T47D (cell line): ENCODE measurements around the gene GRM7.

Experiments
- DNase-seq, 2 experiments: peaks; one replicate each; pipeline versions ENCODE4 v3.0.0 to v3.0.0-alpha.2; 2011 to 2012; ENCODE audit warnings: low read depth in 1 of 2, low spot score in 1 of 2
- JUND ChIP-seq: IDR thresholded peaks from 2 replicates; pipeline ENCODE4 v1.6.1; 2012; ENCODE audit warnings: low read depth
- in situ Hi-C: cut with HindIII; loops from 2 replicates; pipeline ENCODE4 v1.10.0; 2016; ENCODE audit warnings: low sequenced_read_pairs, low pct_unique_long_range_greater_than_20kb

GRM7 gene

GRCh38 chr3:7275396-7275795 lies 414.5 kb downstream of the GRM7 start:
- in situ Hi-C loops = no loop called here
- TF ChIP-seq JUND = no peak
- DNase-seq = no peak

DNA sequence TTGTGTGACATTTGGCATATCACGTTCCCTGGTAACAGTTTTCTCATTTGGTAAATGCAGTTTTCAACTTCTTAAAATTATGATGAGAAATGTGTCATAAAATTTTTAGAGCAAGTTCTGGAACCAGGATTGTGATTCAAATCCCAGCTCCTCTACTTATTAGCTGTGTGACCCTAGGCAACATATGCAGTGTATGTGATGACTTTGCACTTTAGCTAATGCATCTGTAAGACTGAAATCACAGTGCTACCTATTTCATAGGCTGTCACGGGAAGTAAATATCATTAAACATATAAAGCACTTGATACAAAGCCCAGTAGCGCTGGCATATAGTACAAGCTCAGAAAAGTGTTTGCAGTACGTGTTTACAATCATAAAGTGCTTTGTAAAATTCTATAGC lies 419.4 kb downstream of the GRM7 start:
- no peak for DNase-seq
- in situ Hi-C loops = no loop called here
- TF ChIP-seq JUND = no peak

GRCh38 chr3:7282988-7283387 lies 422.1 kb downstream of the GRM7 start:
- in situ Hi-C loops = no loop called here
- no peak for TF ChIP-seq JUND

DNA sequence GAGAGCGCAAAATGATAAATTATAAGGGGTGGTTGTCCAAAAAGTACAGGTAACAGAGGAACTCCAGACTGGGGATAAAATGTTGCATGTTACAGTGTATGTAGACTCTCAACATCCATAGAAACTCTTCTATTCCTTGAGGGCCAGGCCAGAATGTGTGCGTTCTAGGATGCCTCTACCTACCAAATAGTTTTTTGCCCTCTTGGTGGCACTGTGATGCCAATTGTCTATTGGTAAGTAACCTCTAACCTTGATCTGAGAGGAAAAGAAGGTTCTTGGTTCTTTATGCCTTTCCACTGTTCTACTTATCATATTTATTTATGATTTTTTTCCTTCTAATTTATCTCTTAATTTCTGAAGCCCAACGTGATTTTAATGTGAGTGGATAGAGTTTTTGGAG lies 424.6 kb downstream of the GRM7 start:
- DNase-seq = no peak
- in situ Hi-C loops = no loop called here
- TF ChIP-seq JUND = no peak

More at GRCh38 chr3:7282988-7283387, 422.1 kb downstream of the GRM7 start:
- DNase-seq = no peak

GRCh38 chr3:7288133-7288532 lies 427.2 kb downstream of the GRM7 start:
- no peak for DNase-seq
- TF ChIP-seq JUND = no peak
- in situ Hi-C loops = no loop called here

DNA sequence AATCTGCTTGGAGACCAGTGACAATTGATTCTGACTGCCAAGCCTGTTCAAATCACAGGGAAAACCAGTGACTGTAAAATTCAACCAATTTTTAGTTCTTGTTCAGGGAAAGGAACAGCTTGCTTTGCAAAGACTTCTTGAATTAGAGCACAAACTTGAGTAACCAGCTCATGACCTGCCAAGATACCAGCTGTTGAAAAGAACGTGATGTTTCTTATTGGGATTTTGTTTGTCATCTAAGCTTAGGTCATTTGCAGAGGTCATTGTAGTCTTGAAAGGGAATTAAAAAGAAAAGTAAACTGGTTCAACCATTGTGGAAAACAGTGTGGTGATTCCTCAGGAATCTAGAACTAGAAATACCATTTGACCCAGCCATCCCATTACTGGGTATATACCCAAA lies 428.2 kb downstream of the GRM7 start:
- in situ Hi-C loops = no loop called here
- no peak for DNase-seq
- TF ChIP-seq JUND = no peak

GRCh38 chr3:7290077-7290825 lies 429.3 kb downstream of the GRM7 start:
- no peak for TF ChIP-seq JUND
- DNase-seq = no peak
- in situ Hi-C loops = no loop called here

DNA sequence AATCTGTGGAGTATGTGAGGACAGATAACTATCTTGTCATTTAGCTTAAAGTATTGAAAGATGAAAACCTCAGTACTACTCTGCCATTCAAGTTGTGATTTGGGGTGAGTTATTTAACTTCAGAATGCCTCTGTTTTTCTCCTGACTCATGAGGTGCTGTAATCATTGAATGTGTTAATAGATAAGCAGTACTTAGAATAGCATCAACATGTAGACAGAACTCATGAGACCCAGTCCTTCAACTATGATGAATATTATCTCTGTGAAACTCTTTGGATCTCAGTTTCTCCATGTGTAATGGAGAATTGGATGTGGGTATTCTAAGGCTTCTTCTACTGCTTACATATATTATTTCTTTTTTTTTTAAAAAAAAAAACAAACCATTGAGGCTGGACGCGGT lies 431.4 kb downstream of the GRM7 start:
- DNase-seq = no peak
- no peak for TF ChIP-seq JUND
- in situ Hi-C loops = no loop called here

DNA sequence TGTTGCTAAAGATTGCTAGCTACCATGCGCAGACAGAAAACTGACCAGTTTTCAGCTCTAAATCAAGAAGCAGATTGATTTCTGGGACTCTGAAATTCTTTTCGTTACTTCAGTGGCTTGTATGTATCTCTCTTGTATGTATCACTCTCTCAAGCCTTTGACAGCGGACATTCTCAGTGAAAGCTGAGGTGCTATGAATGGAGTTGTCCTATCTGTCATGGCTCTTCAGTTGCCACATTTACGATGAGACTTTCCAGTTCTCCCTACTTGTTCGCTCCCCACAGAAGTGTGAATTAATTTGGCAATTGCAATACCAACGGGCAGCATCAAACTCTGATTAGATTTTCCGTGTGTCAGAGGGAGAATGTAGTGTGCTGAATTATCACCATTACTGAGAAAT lies 432.4 kb downstream of the GRM7 start:
- no peak for TF ChIP-seq JUND
- no peak for DNase-seq
- in situ Hi-C loops = no loop called here

GRCh38 chr3:7305561-7305960 lies 444.6 kb downstream of the GRM7 start:
- TF ChIP-seq JUND = no peak
- in situ Hi-C loops = no loop called here
- DNase-seq = no peak

- no peak for DNase-seq
- no peak for TF ChIP-seq JUND
- in situ Hi-C loops = no loop called here
Measured at GRCh38 chr3:7306901-7307300, 446.0 kb downstream of the GRM7 start.

- DNase-seq = no peak
- in situ Hi-C loops = no loop called here
- TF ChIP-seq JUND = no peak
Measured at GRCh38 chr3:7307410-7307809, 446.5 kb downstream of the GRM7 start.

DNA sequence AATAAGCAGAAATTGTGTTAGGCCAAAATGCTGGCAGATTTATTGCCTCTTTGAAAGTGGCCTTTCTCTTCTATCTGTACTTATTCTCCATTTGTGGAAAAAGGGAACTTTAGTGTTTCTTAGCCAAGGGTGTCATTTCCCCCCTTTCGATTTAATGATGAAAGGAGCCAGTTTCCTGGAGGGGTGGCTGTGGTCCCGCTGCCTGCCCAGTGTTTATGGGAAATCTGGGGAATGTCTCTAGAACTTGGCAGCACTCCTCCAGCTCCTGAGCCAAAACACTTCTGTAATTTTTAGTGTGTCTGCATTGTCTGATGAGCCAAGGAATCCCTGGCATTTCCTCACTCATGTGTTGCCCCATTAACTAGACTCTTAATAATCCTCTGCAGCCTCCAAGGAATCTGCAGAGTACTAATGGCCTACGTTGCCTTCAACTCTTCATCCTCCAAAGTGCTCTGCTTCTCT lies 448.8 kb downstream of the GRM7 start:
- no peak for TF ChIP-seq JUND
- DNase-seq = no peak
- in situ Hi-C loops = no loop called here

DNA sequence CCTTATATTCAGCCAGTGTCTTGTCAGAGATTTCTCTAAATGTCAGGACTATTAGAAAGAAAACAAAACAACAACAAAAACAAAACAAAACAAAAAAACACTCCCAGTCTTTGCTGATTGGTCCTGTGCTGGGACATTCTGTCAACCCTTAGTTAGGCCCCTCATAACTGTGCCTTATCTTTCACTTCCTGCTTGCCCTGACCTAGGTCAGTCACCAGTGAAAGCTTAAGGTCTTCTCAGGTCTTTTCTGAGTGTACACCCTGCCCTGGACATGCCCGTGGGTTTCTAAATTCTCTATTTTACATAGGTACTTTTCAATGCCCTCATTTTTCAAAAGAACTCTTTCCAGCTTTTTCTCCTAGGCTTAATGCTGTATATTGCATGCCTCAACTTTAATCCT lies 454.1 kb downstream of the GRM7 start:
- DNase-seq = no peak
- no peak for TF ChIP-seq JUND
- in situ Hi-C loops = no loop called here
